CD4-positive, alpha-beta T cell treated with Interleukin-2 at 100 ng/mL for 4 hours (primary cell): ENCODE measurements around the gene MMAA.
A peak's percentile ranks its signal among the peaks of the same experiment; 100 is the strongest.
"Not testable (repeated sequence)": the region's sequence is repeated elsewhere in the genome, so short reads cannot be mapped to it uniquely, and the experiment has no call there.

Experiments
- DNase-seq: peaks from one replicate; pipeline ENCODE4 v3.0.0-alpha.2; 2020; ENCODE audit warnings: low spot score

The MMAA gene

GRCh38 chr4:145618932-145619638, at the start of gene MMAA:
TSS of gene MMAA (plus strand) at chr4:145619385. CDS start at chr4:145639140, 19,755 bp downstream.
- DNase-seq = peak; percentile 92

DNA sequence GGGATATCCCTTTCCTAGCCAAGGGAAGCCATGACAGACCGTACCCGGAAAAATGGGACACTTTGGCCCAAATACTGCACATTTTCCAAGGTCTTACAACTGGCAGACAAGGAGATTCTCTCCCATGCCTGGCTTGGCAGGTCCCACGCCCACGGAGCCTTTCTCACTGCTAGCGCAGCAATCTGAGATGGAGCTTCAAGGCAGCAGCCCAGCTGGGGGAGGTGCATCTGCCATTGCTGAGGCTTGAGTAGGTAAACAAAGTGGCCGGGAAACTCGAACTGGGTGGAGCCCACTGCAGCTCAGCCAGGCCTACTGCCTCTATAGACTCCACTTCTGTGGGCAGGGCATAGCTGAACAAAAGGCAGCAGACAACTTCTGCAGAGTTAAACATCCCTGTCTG, 44.6 kb upstream of the MMAA start:
- DNase-seq = not testable (repeated sequence)

GRCh38 chr4:145580906-145581305, 38.3 kb upstream of the MMAA start:
- DNase-seq = no peak

DNA sequence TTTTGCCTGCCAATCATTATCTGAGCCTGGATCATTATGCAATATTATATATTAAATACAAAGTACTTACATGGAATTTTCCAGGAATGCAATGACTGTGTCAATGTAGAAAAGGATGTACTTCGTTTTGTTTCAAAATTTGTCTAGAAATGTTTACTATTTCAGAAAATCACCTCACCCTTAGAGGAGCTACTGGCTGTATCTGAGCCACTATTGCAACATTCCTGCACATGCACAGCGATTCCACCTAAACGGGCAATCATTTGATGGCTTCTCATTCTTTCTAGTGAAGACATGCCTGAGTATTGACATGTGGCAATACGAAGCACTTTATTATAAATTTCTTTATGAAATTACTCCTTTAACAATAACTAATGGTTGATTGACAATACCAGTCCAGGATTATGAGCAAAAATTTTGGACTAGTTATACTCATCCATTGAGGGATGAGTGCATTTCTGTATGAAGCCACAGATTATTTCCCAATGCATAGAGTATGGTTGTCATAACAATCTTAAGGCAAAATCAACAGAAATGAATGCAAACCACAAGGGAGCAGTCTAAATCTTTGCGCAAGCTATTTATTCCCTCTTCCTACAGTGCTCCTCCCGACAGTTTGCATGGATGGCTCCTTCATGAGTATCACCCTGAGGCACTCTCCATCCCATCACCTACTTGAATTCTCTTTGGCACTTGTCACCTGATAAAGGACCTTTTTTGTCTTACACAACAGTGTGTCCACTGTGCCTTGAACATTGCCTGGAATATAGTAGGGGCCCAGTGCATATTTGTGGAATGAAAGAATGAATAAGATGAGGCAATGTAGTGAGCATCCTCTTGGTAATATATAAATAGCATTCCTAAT, 35.8 kb upstream of the MMAA start:
- no peak for DNase-seq

DNA sequence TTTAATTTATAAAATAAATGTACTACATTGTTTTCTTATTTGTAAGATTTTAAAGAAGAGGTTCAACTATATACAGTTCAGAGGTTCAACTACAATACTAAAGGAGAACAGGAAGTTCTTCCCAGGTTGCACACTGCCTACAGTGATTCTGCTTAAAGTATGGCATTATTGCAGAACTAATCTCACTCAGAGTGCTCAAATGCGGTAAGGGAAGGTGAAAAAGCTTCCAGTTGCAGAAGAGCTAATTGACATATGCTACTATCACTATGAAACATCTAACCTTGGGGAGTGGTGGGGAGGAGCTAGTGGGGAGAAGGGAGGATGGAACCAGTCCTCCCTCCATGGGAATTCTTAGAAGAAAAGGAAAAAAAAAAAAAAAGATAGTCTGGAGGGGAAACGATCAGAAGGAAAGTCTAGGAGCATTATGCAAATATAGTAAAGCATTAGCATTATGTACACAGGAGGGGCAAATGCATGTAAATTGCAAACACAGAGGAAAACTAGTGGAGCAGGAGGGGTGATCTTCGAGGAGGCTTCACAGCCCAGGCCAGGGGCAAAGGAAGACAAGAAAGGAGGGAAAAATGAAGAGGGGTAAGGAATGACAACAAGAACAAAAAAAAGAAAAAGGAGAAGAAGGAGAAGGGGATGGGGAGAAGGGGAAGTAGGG, 32.0 kb upstream of the MMAA start:
- no peak for DNase-seq

DNA sequence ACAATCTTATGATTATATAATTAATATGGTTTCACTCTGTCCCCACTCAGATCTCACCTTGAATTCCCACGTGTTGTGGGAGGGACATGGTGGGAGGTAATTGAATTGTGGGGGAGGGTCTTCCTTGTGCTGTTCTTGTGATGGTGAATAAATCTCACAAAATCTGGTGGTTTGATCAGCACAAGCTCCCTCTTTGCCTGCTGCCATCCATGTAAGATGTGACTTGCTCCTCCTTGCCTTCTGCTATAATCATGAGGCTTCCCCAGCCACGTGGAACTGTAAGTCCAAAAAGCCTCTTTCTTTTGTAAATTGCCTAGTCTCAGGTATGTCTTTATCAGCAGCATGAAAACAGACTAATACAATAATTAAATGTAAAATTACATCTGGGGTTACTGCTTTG, 29.8 kb upstream of the MMAA start:
- DNase-seq = not testable (repeated sequence)

DNA sequence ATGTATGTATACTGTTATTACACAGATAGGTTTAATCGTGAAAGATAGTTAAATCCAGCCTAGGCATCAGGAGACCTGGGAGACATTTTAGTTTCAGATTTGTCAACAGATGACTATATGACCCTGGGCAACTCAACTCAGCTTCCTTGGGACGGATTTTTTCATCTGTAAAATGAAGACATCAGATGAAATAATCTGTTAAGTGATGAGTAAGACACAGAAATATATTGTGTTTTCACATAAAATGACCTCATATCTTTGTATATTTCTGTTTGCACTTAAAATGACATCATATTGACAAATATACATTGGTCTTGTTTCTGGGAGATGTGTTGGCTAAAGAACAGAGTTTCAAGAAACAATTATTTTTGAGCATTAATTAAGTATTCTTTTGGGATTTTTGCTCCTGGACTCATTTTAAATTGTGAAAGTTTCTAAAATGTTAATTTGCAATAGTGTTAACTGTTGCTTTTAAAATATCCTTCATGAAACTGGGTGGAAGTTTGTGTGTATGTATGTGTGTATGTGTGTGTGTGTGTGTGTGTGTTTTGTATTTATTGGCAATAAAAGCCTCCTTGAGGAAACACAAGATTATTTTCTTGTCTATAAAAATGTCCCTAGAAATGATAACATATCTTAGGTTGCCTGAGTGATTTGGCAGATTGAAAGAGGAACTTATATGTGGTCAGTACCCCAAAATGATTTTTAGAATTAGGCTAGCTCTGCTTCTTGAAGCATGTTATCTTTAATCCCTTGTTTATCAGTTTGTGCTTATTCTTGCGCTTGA, 29.1 kb upstream of the MMAA start:
- no peak for DNase-seq

GRCh38 chr4:145602129-145602760, 16.9 kb upstream of the MMAA start:
- no peak for DNase-seq

- DNase-seq = no peak
Observed at GRCh38 chr4:145605941-145606340, 13.2 kb upstream of the MMAA start.

GRCh38 chr4:145609481-145610427, 9.4 kb upstream of the MMAA start:
- peak; percentile 64 for DNase-seq

DNA sequence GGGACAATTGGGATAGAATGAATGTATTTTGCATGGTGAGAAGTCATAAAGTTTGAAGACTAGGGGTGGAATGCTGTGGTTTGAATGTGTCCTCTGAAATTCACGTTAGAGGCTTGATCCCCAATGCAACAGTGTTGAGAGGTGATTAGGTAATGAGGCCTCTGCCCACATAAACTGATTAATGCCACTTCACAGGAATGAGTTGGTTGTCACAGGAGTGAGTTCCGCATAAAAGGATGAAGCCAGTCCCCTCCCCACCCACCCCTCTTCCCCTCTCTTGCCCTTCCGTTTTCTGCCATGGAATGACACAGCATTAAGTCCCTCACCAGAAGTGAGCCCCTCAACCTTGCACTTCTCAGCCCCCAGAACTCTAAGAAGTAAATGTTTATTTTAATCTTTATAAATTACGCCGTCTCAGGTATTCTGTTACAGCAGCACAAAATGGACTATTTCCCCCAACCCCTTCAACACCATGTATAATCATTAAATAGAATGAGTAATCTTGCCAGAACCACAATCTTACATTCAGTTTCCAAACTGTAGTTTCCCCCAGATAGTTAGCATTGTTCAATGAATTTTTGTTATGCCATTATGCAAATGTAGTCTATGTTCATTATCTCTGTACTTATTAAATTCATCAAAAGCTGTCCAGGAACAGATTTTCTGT, 5.5 kb upstream of the MMAA start:
- no peak for DNase-seq

DNA sequence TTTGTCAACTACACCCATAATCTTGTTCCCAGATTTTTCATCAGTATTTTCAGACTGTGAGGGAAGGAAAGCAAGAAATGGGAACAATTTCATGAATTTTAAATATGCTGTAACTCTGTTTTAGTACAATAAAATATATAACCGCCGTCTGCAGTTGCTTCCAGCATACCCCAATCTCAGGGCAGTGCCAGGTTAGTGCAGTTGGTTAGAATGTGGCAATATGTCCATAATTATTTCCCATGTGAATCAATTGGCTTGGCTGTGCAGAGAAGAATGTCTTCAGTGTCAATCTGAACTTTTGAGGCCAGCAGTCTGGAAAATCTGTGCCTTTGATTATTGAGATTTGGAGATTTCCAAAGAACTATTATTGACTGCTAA, 5.0 kb upstream of the MMAA start:
- no peak for DNase-seq

- DNase-seq = peak; percentile 38
Observed at GRCh38 chr4:145618210-145618931, 814 bp upstream of the MMAA start.

DNA sequence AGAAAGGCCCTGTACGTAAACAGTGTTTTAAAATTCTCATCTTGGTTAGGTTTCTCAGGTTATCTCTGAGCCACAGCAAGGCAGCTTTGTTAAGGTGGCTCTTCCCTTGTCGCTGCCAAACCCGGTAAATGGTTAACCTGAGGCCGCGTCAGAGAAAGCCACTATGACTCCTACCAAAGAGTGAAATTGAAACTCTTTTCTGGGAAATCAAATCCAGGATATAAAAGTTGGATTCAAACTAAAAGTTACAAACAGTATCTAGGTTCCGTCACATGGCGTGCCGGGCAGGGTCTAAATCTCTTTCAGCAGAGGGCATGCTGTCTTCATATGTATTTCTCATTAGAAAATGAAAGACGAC, 433 bp downstream of the MMAA start:
- peak; percentile 71 for DNase-seq

- not testable (repeated sequence) for DNase-seq
Observed at GRCh38 chr4:145622067-145622466, 2.9 kb downstream of the MMAA start.

- DNase-seq = peak; percentile 32
Observed at GRCh38 chr4:145623831-145624230, 4.6 kb downstream of the MMAA start.

DNA sequence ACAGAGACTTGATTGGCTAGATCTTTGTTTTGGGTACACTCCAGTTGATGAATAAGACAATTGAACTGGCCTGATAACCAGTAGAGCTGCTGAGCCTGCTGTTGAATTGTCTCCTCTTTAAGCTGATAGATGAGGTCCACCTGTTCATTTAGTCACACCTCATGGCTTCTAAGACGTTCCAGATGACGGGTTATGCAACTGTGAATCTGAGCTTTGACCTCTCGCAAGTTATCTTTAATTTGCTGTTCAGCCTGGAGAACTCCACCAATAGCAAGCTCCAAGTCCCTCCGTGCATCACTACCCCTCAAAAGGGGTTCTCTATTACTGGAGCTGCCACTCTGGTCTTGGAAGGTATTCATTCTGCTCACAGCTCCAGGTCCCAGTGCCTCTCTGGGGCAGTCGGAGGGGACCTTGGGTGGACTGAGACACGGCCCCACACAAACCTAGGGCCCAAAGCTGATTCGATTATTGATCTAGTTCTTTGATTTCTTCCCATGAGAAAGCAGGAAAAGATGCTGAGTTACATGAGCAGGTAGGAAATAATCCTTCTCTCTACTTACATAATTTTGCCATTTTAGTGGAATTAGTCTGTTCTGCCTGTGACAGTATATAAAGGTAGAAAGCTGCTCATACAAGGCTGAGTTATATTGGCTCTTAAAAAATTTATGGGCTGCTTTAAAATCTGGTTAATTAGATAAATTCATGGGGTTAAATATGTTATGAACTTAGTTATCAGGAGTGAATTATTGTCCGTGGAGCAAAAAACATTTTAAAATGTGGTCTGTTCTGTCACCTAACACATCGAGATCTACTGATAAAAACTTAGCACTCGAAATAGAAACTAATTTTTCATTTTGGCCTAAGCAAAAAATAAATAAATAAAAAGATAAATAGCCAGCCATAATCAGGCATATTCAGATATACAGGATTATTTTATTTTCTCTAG, 6.8 kb downstream of the MMAA start:
- DNase-seq = no peak

- no peak for DNase-seq
Observed at GRCh38 chr4:145626623-145626982, 7.4 kb downstream of the MMAA start.
